ENCODE results near the gene ARHGAP26. TPM values are rescaled to one million over a fixed set of nuclear protein-coding genes. Genes with fewer than 3 reads are reported as not detected.

Gene ARHGAP26
- total RNA-seq, 1 experiment from 2014 or later = 39.8 TPM

DNA sequence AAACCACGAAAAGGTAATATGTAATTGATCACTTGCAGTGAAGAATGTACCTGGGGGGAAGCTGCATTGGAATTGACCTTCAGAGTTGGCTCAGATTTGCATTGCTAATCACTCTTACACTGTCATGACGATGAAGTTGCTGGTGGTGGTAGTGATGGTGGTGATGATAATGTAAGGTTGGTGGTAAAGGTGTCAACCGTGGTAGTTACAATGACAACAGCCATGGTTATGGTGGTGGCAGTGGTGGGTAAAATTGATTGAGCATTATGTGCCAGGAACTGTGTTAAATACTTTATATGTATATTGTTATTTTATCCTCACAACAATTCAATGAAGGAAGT, 350.9 kb downstream of the ARHGAP26 start:
- Histone ChIP-seq H3K9ac (ENCODE audit: low read length) (peak overlapping the region; percentile 69), H3K4me1 (ENCODE audit: low read length) (peaks cover 100% of the 10 kb centered on the region)
- peak; percentile 72 for DNase-seq

GRCh38 chr5:143124593-143124992, 354.4 kb downstream of the ARHGAP26 start:
- peaks cover 67% of the 10 kb centered on the region for H3K79me2 ChIP-seq (ENCODE audit: low read length)
- H3K27ac ChIP-seq (ENCODE audit: low read length) = peak overlapping the region; percentile 98
- H3K36me3 ChIP-seq (ENCODE audit: insufficient read depth, low read length) = peaks cover 19% of the 10 kb centered on the region
- peak overlapping the region; percentile 44 for H3K4me3 ChIP-seq (ENCODE audit: low read length)
- H2AFZ ChIP-seq (ENCODE audit: low read length) = no peak overlapping the region
- no peaks in the 10 kb centered on the region for H3K27me3 ChIP-seq (ENCODE audit: low read length)
- DNase-seq = peak; percentile 95
- no peaks in the 10 kb centered on the region for H3K9me2 ChIP-seq (replicated peaks; ENCODE audit: insufficient read depth, low read length)
- peak overlapping the region; percentile 68 for H3K4me2 ChIP-seq (ENCODE audit: low read depth, low read length, poor library complexity, severe bottlenecking)
- H4K20me1 ChIP-seq (ENCODE audit: insufficient read depth, low read depth, low read length) = no peaks in the 10 kb centered on the region
- H3K9ac ChIP-seq (ENCODE audit: low read length) = peak overlapping the region; percentile 69
- H3K4me1 ChIP-seq (ENCODE audit: low read length) = peaks cover 100% of the 10 kb centered on the region
- H3K9me3 ChIP-seq (ENCODE audit: low read length) = no peaks in the 10 kb centered on the region

More for the DNA sequence above, 350.9 kb downstream of the ARHGAP26 start:
- Histone ChIP-seq H3K9me2 (replicated peaks; ENCODE audit: insufficient read depth, low read length) (no peaks in the 10 kb centered on the region), H3K36me3 (ENCODE audit: insufficient read depth, low read length) (no peaks in the 10 kb centered on the region), H3K27ac (ENCODE audit: low read length) (peak overlapping the region; percentile 98), H2AFZ (ENCODE audit: low read length) (no peak overlapping the region), H3K79me2 (ENCODE audit: low read length) (peaks cover 38% of the 10 kb centered on the region), H4K20me1 (ENCODE audit: insufficient read depth, low read depth, low read length) (no peaks in the 10 kb centered on the region), H3K9me3 (ENCODE audit: low read length) (no peaks in the 10 kb centered on the region), H3K4me2 (ENCODE audit: low read depth, low read length, poor library complexity, severe bottlenecking) (peak overlapping the region; percentile 68), H3K4me3 (ENCODE audit: low read length) (peak overlapping the region; percentile 47), H3K27me3 (ENCODE audit: low read length) (no peaks in the 10 kb centered on the region)

- no peaks in the 10 kb centered on the region for H3K9me3 ChIP-seq (ENCODE audit: low read length)
- peak overlapping the region; percentile 44 for H3K4me3 ChIP-seq (ENCODE audit: low read length)
- no peak overlapping the region for H2AFZ ChIP-seq (ENCODE audit: low read length)
- H3K4me1 ChIP-seq (ENCODE audit: low read length) = peaks cover 100% of the 10 kb centered on the region
- peaks cover 80% of the 10 kb centered on the region for H3K79me2 ChIP-seq (ENCODE audit: low read length)
- H3K27ac ChIP-seq (ENCODE audit: low read length) = peak overlapping the region; percentile 98
- peak overlapping the region; percentile 69 for H3K9ac ChIP-seq (ENCODE audit: low read length)
- H3K4me2 ChIP-seq (ENCODE audit: low read depth, low read length, poor library complexity, severe bottlenecking) = peak overlapping the region; percentile 68
- H3K9me2 ChIP-seq (replicated peaks; ENCODE audit: insufficient read depth, low read length) = no peaks in the 10 kb centered on the region
- no peaks in the 10 kb centered on the region for H4K20me1 ChIP-seq (ENCODE audit: insufficient read depth, low read depth, low read length)
- H3K27me3 ChIP-seq (ENCODE audit: low read length) = no peaks in the 10 kb centered on the region
- DNase-seq = peak; percentile 86
- peaks cover 24% of the 10 kb centered on the region for H3K36me3 ChIP-seq (ENCODE audit: insufficient read depth, low read length)
Observed at GRCh38 chr5:143126174-143127019, 356.2 kb downstream of the ARHGAP26 start.

- H3K9me2 ChIP-seq (replicated peaks; ENCODE audit: insufficient read depth, low read length) = no peaks in the 10 kb centered on the region
- DNase-seq = no peak
- peaks cover 100% of the 10 kb centered on the region for H3K4me1 ChIP-seq (ENCODE audit: low read length)
- no peak overlapping the region for H3K4me3 ChIP-seq (ENCODE audit: low read length)
- H3K36me3 ChIP-seq (ENCODE audit: insufficient read depth, low read length) = peaks cover 29% of the 10 kb centered on the region
- no peak overlapping the region for H2AFZ ChIP-seq (ENCODE audit: low read length)
- H4K20me1 ChIP-seq (ENCODE audit: insufficient read depth, low read depth, low read length) = no peaks in the 10 kb centered on the region
- no peaks in the 10 kb centered on the region for H3K9me3 ChIP-seq (ENCODE audit: low read length)
- no peaks in the 10 kb centered on the region for H3K27me3 ChIP-seq (ENCODE audit: low read length)
- no peak overlapping the region for H3K4me2 ChIP-seq (ENCODE audit: low read depth, low read length, poor library complexity, severe bottlenecking)
- peak overlapping the region; percentile 98 for H3K27ac ChIP-seq (ENCODE audit: low read length)
- peaks cover 74% of the 10 kb centered on the region for H3K79me2 ChIP-seq (ENCODE audit: low read length)
- H3K9ac ChIP-seq (ENCODE audit: low read length) = peak overlapping the region; percentile 9; the same call in 1 of the 2 replicates
Observed at GRCh38 chr5:143128412-143129071, 358.4 kb downstream of the ARHGAP26 start.

- Histone ChIP-seq H3K9ac (ENCODE audit: low read length) (peak overlapping the region; percentile 18; the same call in 1 of the 2 replicates), H3K4me2 (ENCODE audit: low read depth, low read length, poor library complexity, severe bottlenecking) (peak overlapping the region; percentile 10), H2AFZ (ENCODE audit: low read length) (no peak overlapping the region), H4K20me1 (ENCODE audit: insufficient read depth, low read depth, low read length) (no peaks in the 10 kb centered on the region), H3K27me3 (ENCODE audit: low read length) (no peaks in the 10 kb centered on the region), H3K27ac (ENCODE audit: low read length) (peak overlapping the region; percentile 98), H3K4me3 (ENCODE audit: low read length) (no peak overlapping the region), H3K36me3 (ENCODE audit: insufficient read depth, low read length) (peaks cover 32% of the 10 kb centered on the region), H3K4me1 (ENCODE audit: low read length) (peaks cover 94% of the 10 kb centered on the region), H3K9me3 (ENCODE audit: low read length) (no peaks in the 10 kb centered on the region), H3K9me2 (replicated peaks; ENCODE audit: insufficient read depth, low read length) (no peaks in the 10 kb centered on the region), H3K79me2 (ENCODE audit: low read length) (peaks cover 74% of the 10 kb centered on the region)
- DNase-seq = no peak
Observed at GRCh38 chr5:143129203-143129602, 359.0 kb downstream of the ARHGAP26 start.

GRCh38 chr5:143129910-143130612, 359.9 kb downstream of the ARHGAP26 start:
- Histone ChIP-seq H3K4me3 (ENCODE audit: low read length) (no peak overlapping the region), H2AFZ (ENCODE audit: low read length) (peak overlapping the region; percentile 29; the same call in 1 of the 2 replicates), H3K27ac (ENCODE audit: low read length) (peak overlapping the region; percentile 98), H3K9ac (ENCODE audit: low read length) (peak overlapping the region; percentile 18), H4K20me1 (ENCODE audit: insufficient read depth, low read depth, low read length) (no peaks in the 10 kb centered on the region), H3K36me3 (ENCODE audit: insufficient read depth, low read length) (peaks cover 40% of the 10 kb centered on the region), H3K9me3 (ENCODE audit: low read length) (no peaks in the 10 kb centered on the region), H3K4me1 (ENCODE audit: low read length) (peaks cover 91% of the 10 kb centered on the region), H3K79me2 (ENCODE audit: low read length) (peaks cover 76% of the 10 kb centered on the region), H3K27me3 (ENCODE audit: low read length) (no peaks in the 10 kb centered on the region), H3K4me2 (ENCODE audit: low read depth, low read length, poor library complexity, severe bottlenecking) (peak overlapping the region; percentile 10), H3K9me2 (replicated peaks; ENCODE audit: insufficient read depth, low read length) (no peaks in the 10 kb centered on the region)
- DNase-seq = no peak

- no peak overlapping the region for H3K4me3 ChIP-seq (ENCODE audit: low read length)
- H3K4me1 ChIP-seq (ENCODE audit: low read length) = peaks cover 91% of the 10 kb centered on the region
- H2AFZ ChIP-seq (ENCODE audit: low read length) = peak overlapping the region; percentile 29; the same call in 1 of the 2 replicates
- H4K20me1 ChIP-seq (ENCODE audit: insufficient read depth, low read depth, low read length) = no peaks in the 10 kb centered on the region
- H3K9ac ChIP-seq (ENCODE audit: low read length) = peak overlapping the region; percentile 16
- H3K9me2 ChIP-seq (replicated peaks; ENCODE audit: insufficient read depth, low read length) = no peaks in the 10 kb centered on the region
- H3K36me3 ChIP-seq (ENCODE audit: insufficient read depth, low read length) = peaks cover 42% of the 10 kb centered on the region
- peak overlapping the region; percentile 10 for H3K4me2 ChIP-seq (ENCODE audit: low read depth, low read length, poor library complexity, severe bottlenecking)
- DNase-seq = no peak
- peaks cover 72% of the 10 kb centered on the region for H3K79me2 ChIP-seq (ENCODE audit: low read length)
- H3K27me3 ChIP-seq (ENCODE audit: low read length) = no peaks in the 10 kb centered on the region
- H3K27ac ChIP-seq (ENCODE audit: low read length) = peak overlapping the region; percentile 98
- H3K9me3 ChIP-seq (ENCODE audit: low read length) = no peaks in the 10 kb centered on the region
Observed at GRCh38 chr5:143130613-143131305, 360.6 kb downstream of the ARHGAP26 start.

Data from Karpas-422 (cell line).